VCaP (cell line): Measurements from ENCODE around the gene SDK1.
A peak's percentile ranks its signal among the peaks of the same experiment; 100 is the strongest.

Source experiments
- H3K27ac ChIP-seq: fragments of 450-650 bp; 2 replicates; pipeline ENCODE4 v1.5.1; 2017
- CTCF ChIP-seq: fragments of 450-650 bp; conservative IDR thresholded peaks from 2 replicates; pipeline ENCODE4 v1.5.1; 2017; ENCODE audit warnings: mild to moderate bottlenecking, moderate library complexity

The SDK1 gene

GRCh38 chr7:3300651-3301448 lies at the start of gene SDK1:
TSS of gene SDK1 (plus strand) at chr7:3301252. CDS start at chr7:3301587, 335 bp downstream.
- peak within 1 kb of the TSS; percentile 63 for H3K27ac ChIP-seq
- TF ChIP-seq CTCF: peak; percentile 95

GRCh38 chr7:3254718-3255117 lies 46.3 kb upstream of the SDK1 start:
- H3K27ac ChIP-seq: peak overlapping the region; percentile 13; the same call in 1 of the 2 replicates
- TF ChIP-seq CTCF: no peak

- no peak for TF ChIP-seq CTCF
- H3K27ac ChIP-seq: no peak overlapping the region
Observed at GRCh38 chr7:3259711-3260400, 41.2 kb upstream of the SDK1 start.

- H3K27ac ChIP-seq: no peak overlapping the region
- TF ChIP-seq CTCF: no peak
Observed at GRCh38 chr7:3260401-3260715, 40.7 kb upstream of the SDK1 start.

GRCh38 chr7:3264693-3265339 lies 36.2 kb upstream of the SDK1 start:
- TF ChIP-seq CTCF: no peak
- H3K27ac ChIP-seq: no peak overlapping the region

GRCh38 chr7:3265388-3265787 lies 35.7 kb upstream of the SDK1 start:
- no peak for TF ChIP-seq CTCF
- H3K27ac ChIP-seq: no peak overlapping the region

GRCh38 chr7:3266240-3266639 lies 34.8 kb upstream of the SDK1 start:
- no peak overlapping the region for H3K27ac ChIP-seq
- no peak for TF ChIP-seq CTCF
